NCI-H2171 treated with DMSO at 0.1 percent for 48 hours (cell line): ENCODE measurements around the gene FAM72B.
"Not testable (repeated sequence)": the region's sequence is repeated elsewhere in the genome, so short reads cannot be mapped to it uniquely, and the experiment has no call there.

ENCODE experiments used
- DNase-seq: peaks from one replicate; lab custom pipeline; 2025; lab: John Stamatoyannopoulos, UW

The FAM72B gene

DNA sequence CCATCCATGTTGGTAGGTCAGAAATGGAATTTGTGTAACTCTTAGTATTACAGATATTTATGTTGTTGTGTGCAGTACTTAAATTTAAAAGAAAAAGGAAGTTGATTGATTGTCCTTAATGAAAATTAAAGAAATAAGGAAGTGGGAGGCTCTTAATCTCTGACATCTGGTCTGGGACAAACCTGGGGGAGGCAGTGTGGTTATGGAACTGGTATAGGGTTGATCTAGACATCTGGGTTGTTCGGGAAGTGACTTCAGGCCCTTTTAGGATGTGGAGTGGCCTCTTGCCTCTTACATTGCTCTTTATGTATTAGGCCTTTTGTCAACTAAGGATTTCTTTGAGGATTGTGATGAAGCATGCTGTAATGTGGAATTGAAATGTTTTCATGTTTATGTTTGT lies 16.1 kb upstream of the FAM72B start:
- DNase-seq = not testable (repeated sequence)

DNA sequence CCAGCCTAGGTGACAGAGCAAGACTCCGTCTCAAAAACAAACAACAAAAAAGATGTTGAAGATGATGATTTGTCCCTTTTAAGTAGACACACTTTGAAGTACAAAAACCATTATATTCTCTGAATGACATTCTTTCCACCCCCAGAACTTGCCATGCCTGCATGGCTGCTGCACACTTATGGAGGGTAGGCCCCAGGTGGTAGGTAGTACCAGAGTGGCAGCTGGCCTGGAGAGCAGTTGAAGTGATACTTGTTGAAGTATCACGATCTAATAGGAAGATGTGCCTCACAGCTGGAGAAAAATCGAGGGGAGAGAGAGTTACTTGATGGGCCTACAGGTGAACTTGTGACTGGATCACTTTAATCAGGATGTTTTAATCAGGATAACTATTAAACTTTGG lies 15.6 kb upstream of the FAM72B start:
- DNase-seq = not testable (repeated sequence)

DNA sequence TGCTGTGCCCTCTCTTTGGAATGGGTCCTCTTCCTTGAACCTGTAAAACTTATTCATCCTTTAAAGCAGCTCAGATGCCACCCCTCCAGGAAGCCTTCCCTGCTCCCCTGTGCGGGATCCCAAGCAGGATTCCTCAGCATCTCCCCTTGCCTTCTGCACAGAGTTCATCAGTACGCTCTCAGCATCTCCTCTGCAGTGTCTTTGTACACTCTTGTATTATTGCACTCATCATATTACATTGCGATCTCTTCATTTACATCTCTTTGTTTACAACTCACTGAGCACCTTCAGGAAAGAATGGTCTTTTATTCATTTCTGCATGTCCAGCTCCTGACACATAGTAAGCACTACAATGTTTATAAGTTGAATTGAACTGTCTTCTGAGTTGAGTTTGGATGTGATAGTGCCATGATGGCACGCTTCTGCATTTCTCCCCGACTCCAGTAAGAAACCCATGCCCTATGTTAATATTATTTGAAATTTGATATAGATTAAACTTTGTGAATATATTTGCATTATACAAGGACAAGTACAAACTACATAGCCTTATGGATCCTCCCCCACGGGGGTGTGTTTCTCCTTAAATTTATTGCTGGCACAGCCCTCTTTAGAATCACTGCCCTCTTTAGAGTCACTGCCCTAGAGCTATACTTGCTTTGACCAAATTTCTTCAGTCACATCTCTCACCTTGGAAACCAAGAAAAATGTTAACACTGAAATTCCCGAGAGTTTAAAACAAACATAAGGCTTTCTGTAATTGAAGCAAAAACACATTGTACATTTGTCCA lies 13.1 kb upstream of the FAM72B start:
- not testable (repeated sequence) for DNase-seq

DNA sequence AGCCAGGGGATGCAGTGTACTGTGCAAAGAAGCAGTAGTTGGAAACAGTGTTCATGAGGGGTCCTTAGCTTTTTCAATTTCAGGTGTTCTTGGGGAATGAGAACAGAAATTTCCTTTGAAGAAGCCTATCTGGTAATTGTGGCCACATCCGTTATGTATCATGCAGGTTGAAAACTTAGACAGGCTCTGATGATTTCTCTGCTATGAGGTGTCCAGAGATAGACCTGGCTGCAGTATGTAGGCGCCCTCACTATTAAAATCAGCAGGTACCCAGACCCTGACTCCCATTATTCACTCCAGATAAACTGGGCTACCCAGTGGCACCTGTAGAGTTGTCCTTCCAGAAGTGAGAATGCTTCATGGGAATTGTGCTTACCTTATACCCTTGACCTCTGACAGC lies 8.4 kb upstream of the FAM72B start:
- not testable (repeated sequence) for DNase-seq

DNA sequence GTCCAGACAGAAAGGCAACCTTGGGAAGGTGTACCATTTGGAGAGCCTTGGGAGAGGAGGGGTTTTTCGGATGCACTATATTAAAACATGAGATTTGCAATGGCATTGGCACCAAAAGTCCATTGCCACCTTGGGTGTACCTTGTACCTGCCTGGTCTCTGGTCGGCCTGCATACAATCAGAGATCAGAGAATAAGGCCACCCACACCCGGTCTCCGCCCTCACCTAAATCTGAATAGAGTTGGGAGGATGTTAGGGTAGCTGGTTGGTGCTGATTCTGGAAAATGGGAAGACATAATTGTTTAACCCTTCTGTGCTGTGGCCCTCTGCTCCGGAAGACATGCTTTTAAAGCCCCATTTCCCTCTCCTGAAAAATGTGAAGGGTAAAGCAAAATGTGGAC lies 3.8 kb upstream of the FAM72B start:
- DNase-seq = not testable (repeated sequence)

DNA sequence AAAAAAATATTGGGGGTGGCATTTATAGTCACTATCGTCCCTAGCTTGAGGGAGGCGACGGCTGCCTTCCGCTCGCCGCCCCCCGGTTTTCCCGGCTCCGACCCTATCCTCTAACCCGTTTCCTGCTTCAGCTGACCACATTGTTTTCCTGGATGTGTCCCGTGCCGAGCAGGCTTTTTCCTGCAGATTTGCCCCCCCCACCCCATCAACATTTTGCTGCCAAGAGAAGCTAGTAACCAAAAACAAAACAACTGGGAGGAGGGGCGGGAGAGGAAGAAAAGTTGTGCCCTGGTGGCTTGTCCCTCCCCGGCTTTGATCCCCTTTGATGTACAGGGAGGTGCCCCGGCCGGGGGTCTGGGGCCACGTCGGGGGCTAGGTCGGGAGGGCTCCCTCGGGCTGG lies 2.1 kb upstream of the FAM72B start:
- DNase-seq = not testable (repeated sequence)

DNA sequence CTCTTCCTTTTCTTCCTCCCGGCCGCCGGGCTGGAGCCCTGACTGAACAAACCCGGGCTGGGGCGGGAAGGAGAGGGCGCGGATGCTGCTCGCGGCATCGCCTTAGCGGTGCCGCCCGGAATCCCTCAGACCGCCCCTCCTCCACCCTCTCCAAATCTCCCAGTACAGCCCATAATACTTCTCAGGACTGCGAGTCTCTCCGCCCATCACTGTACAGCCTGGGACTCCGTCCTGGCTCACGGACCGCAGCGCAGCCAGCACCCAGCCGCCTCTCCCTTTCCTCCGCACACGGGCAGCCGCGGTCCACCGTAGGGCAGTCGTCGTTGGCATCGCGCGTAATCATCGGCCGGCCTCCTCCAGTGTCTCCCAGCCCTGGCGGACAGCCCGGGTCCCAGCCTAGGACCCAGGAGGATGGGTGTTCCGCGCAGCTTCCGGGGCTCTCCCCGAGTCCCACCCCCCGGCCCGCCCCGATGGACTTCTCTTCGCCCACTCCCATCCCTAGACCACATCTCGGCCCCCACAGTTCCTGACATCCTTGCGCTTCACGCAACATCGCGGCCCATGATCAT lies 1.1 kb upstream of the FAM72B start:
- not testable (repeated sequence) for DNase-seq

DNA sequence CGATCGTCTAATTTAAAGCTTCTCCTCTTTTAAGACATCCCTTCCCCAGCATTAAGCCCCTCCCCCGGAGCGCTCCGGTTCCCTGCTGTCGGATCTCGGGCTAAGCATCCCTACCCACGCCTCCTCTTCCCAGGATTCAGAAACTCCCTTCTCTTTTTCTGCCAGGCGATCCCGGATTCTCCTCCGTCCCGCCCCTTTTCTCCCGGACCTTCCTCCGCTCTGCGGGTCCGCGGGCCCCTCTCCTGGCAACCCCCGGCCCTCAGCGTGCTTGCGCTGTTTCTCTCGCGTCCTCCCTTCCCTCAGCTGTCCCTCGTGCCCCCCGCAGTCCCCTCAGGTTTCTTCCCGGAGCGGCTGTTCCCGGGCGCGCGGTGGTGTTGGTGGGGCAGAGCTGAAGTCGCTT lies 273 bp downstream of the FAM72B start:
- not testable (repeated sequence) for DNase-seq

DNA sequence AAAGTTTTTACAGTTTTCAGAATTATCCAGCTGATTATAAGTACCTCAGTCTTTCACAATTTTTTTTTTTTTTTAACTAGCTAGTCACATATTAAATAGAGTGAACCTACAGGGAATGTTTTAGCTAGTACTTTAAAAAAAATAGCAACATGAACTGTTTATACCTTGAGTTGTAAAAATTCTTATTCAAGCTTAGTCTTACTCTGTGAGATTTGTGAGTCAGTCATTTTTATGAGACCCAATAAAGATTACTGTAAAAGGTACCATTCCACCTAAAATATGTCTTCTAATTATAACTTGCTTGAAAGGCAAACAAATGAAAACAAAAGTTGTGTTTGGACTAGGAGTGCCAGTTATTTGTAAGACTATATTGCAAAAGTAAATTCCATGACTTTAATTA lies 5.9 kb downstream of the FAM72B start:
- not testable (repeated sequence) for DNase-seq

DNA sequence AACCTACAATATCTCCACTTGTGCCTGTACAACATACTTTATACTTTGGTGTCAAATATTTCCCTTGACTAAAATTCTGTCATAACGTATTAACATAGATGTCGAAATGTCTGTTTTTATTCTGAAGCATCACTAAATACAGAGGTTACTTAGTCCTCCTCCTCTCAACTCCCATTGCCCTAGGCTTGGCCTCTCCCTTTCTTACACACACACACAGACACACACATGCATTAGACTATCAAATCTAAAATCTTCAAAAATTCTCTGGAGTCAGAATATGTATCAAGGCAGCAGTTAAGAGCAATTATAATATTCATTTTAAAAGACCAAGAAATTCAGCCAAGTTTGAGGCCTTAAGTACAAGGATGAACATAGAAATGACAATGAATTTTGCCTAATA lies 7.5 kb downstream of the FAM72B start:
- not testable (repeated sequence) for DNase-seq

DNA sequence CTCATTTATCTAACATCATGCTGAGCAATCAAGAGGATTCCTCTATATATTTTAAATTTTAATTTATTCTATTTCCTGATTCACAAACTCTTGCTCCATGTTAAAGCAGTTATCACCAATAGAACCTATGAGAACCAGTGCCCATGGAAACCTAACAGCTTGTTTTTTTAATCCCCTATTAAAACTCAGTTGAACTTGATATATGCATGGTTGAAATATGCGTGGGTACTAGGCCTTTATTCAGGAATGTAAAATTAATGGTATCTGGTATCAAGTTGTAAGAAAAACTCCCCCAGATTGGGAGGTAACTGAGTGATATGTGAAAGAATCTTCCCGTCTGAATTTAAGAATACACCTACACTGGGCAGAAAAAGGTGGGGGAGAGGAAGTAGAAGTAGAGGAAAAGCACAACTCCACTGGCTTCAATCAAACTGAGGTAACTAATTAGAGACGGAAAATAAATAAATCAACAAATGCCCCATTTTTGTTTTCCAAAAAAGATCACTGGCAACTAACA lies 15.9 kb downstream of the FAM72B start:
- DNase-seq = not testable (repeated sequence)

DNA sequence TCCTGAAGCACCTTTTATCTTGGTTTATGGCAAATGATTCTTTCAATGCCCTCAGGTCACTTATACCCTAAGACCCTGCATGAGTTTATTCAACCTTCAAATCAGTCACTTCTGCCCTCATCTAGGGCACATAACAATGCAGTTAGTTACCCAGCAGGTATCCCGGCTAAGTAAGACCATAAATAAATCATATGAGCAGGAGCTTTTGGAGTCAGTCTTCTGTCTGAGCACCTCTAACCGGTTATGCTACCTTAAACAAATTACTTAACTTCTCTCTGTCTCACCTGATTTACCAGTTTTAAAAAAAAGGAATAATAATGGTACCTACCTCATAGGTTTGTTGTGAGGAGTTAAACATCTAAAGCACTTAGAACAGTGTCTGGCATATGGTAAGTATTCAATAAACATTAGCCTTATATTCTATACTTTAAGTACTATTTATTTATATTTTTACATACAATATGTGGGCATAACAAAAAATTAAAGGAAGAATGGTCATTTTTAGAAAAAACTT lies 16.9 kb downstream of the FAM72B start:
- not testable (repeated sequence) for DNase-seq

DNA sequence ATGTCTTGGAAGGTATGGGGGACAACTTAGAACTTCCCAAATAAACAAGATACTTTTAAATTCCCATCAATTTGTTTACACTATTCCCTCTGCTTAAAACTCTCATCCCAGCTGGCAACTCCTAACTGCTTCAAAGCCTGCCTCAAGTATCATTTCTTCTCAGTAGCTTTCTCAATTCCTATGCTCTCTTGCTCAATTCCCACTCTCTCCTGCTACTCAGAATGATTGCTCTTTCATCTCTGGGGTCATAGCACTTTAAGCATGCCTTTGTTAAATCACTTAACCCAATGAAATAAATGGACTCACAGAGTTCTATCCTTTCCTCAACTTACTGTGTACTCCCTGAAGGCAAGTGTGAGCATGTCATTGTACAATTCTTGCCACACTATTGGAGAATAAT lies 18.8 kb downstream of the FAM72B start:
- DNase-seq = not testable (repeated sequence)

DNA sequence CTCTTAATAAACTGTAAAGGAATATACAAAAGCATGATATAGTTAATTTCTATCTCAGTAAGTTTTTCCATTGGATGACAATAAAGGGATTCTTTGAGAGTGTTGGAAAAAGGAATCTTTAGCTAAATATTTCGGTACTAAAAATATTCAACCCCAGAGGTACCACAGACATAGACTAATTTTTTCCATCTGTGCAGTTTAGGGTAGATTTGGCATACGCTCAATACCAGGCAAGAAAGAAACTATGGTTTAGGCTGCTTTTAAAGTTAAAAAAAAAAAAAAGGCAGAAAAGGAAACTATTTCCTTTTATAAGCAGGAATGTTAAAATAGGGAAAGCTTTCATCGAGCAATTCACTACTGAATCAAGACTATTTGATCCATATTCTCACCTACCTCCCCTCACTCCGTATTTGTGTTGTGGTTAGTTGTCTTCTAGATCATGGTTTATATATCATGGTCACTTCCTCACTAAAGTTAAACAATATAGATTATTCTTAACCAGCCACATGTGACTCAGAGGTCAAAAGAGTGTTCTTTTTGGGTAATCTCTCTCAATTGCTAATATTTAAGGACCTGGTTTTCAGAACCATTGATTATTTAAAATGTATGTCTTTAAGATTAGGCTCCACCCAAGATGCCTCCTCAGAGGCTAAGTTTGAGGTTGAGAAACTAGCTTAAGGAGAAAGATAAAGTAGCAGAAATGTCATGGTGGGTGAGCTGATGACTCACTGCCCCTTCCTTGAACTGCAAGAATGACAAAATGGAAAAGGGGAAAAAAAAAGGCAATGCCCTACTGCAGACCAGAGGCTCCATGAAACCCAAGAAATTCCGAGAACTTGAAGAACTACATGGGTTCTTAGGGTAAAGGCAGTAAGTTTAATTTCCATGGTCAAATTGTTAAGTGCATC lies 20.0 kb downstream of the FAM72B start:
- not testable (repeated sequence) for DNase-seq

DNA sequence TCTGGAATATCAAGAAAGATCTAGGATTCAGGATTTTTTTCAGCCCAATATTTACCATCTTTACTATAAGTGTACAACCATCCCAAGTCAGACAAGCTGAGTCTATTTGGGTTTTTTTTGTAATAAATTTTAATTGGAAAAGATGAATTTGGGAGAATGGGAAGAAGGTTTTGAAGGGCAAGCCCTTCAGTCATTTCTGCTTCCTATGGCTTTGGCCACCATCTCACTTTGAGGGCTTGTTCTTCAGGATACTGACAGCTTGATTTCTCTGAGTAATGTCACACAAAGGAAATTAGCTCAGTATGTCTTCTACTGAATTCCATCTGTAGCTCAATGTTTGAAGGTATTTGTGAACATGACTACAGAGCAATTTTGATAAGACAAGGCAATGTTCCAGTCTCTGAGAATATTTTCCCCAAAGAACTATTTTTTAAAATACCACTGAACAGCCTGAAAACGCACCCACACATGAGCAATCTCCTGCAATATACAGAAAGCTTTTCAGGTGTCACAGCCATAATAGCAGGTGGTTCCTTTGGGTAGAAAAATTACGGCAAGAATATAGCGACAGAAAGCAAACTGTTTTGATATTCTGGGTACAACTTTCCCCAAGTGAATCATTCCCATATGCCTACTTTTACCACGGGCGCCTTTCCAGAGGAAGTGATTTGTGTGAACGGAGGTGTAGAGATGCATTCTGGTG lies 22.8 kb downstream of the FAM72B start:
- not testable (repeated sequence) for DNase-seq

DNA sequence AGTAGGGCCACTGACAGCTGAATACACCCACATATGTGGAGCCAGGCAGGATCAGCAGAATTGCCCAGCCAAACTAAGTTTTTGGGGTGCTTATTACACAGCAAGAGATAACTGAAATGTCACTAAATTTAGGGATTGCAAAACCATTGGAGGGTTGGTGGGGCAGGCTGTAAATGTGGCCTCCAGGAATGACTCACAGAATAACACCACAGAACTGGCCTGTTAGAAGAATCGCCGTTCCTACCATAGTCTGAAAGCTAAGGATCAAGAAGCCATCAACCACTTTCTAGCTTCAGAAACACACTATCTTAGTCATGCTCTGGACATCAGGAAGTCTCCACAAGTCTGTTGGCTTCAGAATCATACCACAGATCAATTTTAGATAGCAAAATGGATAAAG lies 24.0 kb downstream of the FAM72B start:
- not testable (repeated sequence) for DNase-seq

DNA sequence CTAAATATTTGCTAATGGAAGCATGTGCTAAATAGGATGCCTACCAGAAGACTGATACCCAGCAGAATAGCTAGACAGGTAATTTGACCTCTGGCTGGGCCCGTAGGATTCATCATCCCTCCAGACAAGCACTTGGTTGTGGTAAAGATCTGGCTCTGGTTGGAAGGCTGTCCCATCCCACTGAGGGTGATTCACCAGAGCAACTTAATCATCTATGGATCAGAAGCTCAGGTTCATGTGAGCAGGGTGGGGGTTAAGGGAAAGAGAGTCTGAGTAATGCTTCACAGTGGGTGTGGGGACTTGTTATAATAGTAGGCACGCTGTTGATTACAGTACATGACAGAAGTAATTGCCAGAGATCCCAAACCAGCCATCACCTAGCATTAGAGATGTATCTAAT lies 26.5 kb downstream of the FAM72B start:
- DNase-seq = not testable (repeated sequence)

DNA sequence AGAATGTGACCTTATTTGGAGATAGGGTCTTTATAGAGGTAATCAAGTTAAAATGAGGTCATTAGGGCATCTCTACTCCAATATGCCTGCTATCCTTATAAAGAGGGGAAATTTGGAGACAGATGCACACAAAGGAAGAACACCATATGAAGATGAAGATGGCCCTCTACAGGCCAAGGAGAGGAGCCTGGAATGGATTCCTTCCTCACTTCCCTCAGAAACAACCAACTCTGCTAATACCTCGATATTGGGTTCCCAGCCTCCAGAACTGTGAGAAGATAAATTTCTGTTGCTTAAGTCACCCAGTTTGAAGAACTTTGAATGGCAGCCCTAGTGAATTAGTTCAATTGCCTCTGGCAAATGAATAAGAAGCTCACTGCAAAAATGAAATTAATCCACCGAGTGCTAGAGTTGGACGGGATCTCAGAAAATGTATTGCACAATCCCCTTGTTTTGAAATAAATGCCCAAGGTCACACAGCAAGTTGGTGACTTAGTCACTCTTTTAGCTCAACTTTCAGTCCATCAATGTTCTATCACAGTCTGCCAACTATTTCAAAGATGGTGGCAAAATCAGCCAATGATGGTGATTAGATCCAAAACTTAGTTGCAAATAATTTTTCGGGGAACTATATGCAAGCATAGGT lies 27.1 kb downstream of the FAM72B start:
- DNase-seq = not testable (repeated sequence)

DNA sequence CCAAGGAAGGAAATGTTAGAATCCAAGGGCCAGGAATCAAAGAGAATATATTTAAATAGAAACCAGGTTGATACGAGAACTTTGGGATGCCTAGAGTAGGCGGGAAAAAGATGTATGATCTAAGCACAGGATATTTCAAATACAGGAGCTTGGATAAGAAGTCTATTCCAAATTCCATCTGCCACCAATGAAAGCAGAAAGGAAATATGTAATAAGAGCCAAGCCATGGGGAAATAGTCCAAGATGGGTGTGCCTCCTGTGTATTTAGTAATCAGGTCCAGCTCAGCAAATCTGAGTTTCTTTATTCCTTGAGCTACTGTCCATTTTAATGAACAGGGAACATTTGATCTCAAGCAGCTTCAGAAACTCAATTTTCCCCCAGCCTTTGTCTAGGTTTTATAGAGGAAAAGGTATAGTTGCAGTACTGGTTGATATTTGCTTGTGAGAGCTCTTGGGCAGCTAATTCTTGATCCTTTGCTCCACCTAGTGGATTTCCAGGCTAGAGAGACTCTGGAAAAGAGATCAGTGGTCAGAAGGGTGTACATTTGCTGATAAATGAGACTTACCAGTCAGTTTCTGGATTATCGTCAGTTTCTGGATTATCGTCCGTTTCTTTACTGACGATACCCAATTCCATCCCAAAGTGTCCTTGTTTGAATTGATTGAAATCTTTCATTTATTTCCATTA lies 28.3 kb downstream of the FAM72B start:
- DNase-seq = peak; percentile 0

DNA sequence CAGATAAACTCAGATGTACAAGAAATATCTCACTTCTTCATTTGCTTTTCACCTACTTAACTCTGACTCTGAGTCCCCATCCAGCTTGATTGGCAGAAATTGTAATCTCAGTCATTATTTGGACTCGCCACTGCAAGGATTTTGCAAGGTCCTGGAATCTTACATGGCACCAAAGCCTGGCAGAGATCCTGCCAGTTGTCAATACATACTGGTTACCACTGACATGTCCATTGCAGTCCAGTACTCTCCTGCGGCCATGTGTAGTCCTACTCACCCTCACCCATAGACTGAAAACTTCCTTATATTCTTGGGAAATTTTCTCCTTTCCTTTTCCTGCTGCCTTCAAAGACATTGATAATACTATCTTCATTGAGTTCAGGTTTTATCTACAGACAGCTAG lies 29.3 kb downstream of the FAM72B start:
- DNase-seq = not testable (repeated sequence)
